Nephron (organoid): ENCODE results near the gene ERRFI1.
"Not testable (repeated sequence)": the region's sequence is repeated elsewhere in the genome, so short reads cannot be mapped to it uniquely, and the experiment has no call there.

Source experiments
- H3K27ac Mint-ChIP-seq, 3 experiments: 2 replicates each; pipeline ENCODE4 v1.8.0; 2020; ENCODE audit warnings: mixed read lengths in 3 of 3, mild to moderate bottlenecking in 2 of 3, moderate library complexity in 1 of 3
- H3K27me3 Mint-ChIP-seq: 2 replicates; pipeline ENCODE4 v1.8.0; 2021; ENCODE audit warnings: low read depth, mild to moderate bottlenecking, moderate library complexity, mixed read lengths
- H3K36me3 Mint-ChIP-seq: 2 replicates; pipeline ENCODE4 v1.8.0; 2020; ENCODE audit warnings: low read depth, mixed read lengths
- H3K4me1 Mint-ChIP-seq: 2 replicates; pipeline ENCODE4 v1.8.0; 2020; ENCODE audit warnings: mixed read lengths
- H3K4me3 Mint-ChIP-seq, 3 experiments: 2 replicates each; pipeline ENCODE4 v1.8.0; 2020; ENCODE audit warnings: mild to moderate bottlenecking in 3 of 3, mixed read lengths in 3 of 3, moderate library complexity in 2 of 3
- H3K9me3 Mint-ChIP-seq: 2 replicates; pipeline ENCODE4 v1.8.0; 2020; ENCODE audit warnings: mixed read lengths
- CTCF ChIP-seq, 3 experiments: fragments of 200-600 bp; sonication (generic); IDR thresholded peaks; one replicate each; pipeline ENCODE4 v1.5.0; 2021; ENCODE audit warnings: antibody characterized with exemption in 3 of 3; ENCODE audit not compliant: unreplicated experiment in 3 of 3

The ERRFI1 gene

GRCh38 chr1:8026153-8026975 lies at the start of gene ERRFI1:
ERRFI1 (minus strand) TSS chr1:8026309; CDS start chr1:8015619, 10,690 bp downstream.
- Mint-ChIP-seq H3K9me3 (no peaks in the 10 kb centered on the region), H3K4me1 (peaks cover 34% of the 10 kb centered on the region), H3K27ac (peak within 1 kb of the TSS; percentile 65 to 89 (median 88)), H3K36me3 (no peaks in the 10 kb centered on the region), H3K4me3 (peak within 1 kb of the TSS; percentile 85 to 91 (median 89)), H3K27me3 (peaks cover 3% of the 10 kb centered on the region)
- no peak for TF ChIP-seq CTCF (IDR thresholded peaks at IDR 0.05; ENCODE audit: unreplicated experiment in 3 of 3)

- Mint-ChIP-seq H3K4me1 (peaks cover 40% of the 10 kb centered on the region), H3K9me3 (no peaks in the 10 kb centered on the region), H3K36me3 (no peaks in the 10 kb centered on the region), H3K4me3 (no peak overlapping the region), H3K27me3 (no peaks in the 10 kb centered on the region), H3K27ac (peak overlapping the region; percentile 38 to 70 (median 62))
- no peak for TF ChIP-seq CTCF (IDR thresholded peaks at IDR 0.05; ENCODE audit: unreplicated experiment in 3 of 3)
Measured at GRCh38 chr1:8075511-8076051, 49.5 kb upstream of the ERRFI1 start.

GRCh38 chr1:8073112-8073855 lies 47.2 kb upstream of the ERRFI1 start:
- H3K4me1 Mint-ChIP-seq: peaks cover 36% of the 10 kb centered on the region
- TF ChIP-seq CTCF (IDR thresholded peaks at IDR 0.05; ENCODE audit: unreplicated experiment in 3 of 3): no peak

GRCh38 chr1:8070381-8070811 lies 44.3 kb upstream of the ERRFI1 start:
- Mint-ChIP-seq H3K36me3 (no peaks in the 10 kb centered on the region), H3K4me1 (peaks cover 14% of the 10 kb centered on the region), H3K27me3 (peaks cover 1% of the 10 kb centered on the region), H3K9me3 (peaks cover 4% of the 10 kb centered on the region), H3K27ac (peak overlapping the region; percentile 88 to 97 (median 96)), H3K4me3 (no peak overlapping the region)
- no peak for TF ChIP-seq CTCF (IDR thresholded peaks at IDR 0.05; ENCODE audit: unreplicated experiment in 3 of 3)

More at GRCh38 chr1:8073112-8073855, 47.2 kb upstream of the ERRFI1 start:
- Mint-ChIP-seq H3K9me3 (no peaks in the 10 kb centered on the region), H3K27me3 (no peaks in the 10 kb centered on the region), H3K36me3 (no peaks in the 10 kb centered on the region), H3K4me3 (no peak overlapping the region), H3K27ac (peak overlapping the region in 1 of 3 experiments; percentile 58)

- H3K9me3 Mint-ChIP-seq, H3K36me3 Mint-ChIP-seq, H3K4me3 Mint-ChIP-seq, H3K27me3 Mint-ChIP-seq: not testable (repeated sequence)
- Mint-ChIP-seq H3K4me1 (peaks cover 10% of the 10 kb centered on the region), H3K27ac (peak overlapping the region; percentile 88 to 97 (median 96))
Measured at GRCh38 chr1:8069614-8070320, 43.7 kb upstream of the ERRFI1 start.

GRCh38 chr1:8065369-8065768 lies 39.3 kb upstream of the ERRFI1 start:
- H3K9me3 Mint-ChIP-seq: peaks cover 7% of the 10 kb centered on the region
- no peak overlapping the region for H3K4me3 Mint-ChIP-seq
- H3K4me1 Mint-ChIP-seq: peaks cover 6% of the 10 kb centered on the region
- no peaks in the 10 kb centered on the region for H3K36me3 Mint-ChIP-seq
- no peak overlapping the region for H3K27ac Mint-ChIP-seq
- no peak for TF ChIP-seq CTCF (IDR thresholded peaks at IDR 0.05; ENCODE audit: unreplicated experiment in 3 of 3)
- H3K27me3 Mint-ChIP-seq: peaks cover 3% of the 10 kb centered on the region
